ENCODE results near the gene AEBP1.
A peak's percentile ranks its signal among the peaks of the same experiment; 100 is the strongest.

Gene AEBP1

GRCh38 chr7:44131173-44132029, 27.3 kb downstream of the AEBP1 start:
- Histone ChIP-seq H3K79me1 (ENCODE audit: low read length) (no peaks in the 10 kb centered on the region), H2AK5ac (ENCODE audit: low read length) (no peak overlapping the region), H3K4me2 (ENCODE audit: low read length) (no peak overlapping the region), H3K23ac (ENCODE audit: low read length) (no peak overlapping the region), H3K18ac (ENCODE audit: low read length) (no peak overlapping the region), H3K4me1 (ENCODE audit: control insufficient read depth, low read depth, low read length) (peaks cover 11% of the 10 kb centered on the region), H4K8ac (ENCODE audit: low read depth, low read length) (no peak overlapping the region), H3K4me3 (ENCODE audit: low read length) (no peak overlapping the region), H3K56ac (ENCODE audit: low read length) (peak overlapping the region; percentile 34), H2BK15ac (replicated peaks; ENCODE audit: low read depth) (no peak overlapping the region), H4K5ac (ENCODE audit: low read length) (no peak overlapping the region), H2BK120ac (ENCODE audit: low read depth, low read length) (no peak overlapping the region), H3K9ac (ENCODE audit: low read length) (no peak overlapping the region), H3K79me2 (ENCODE audit: control insufficient read depth, insufficient read depth, low read length) (no peaks in the 10 kb centered on the region), H3K27me3 (ENCODE audit: insufficient read depth, low read length, poor library complexity) (no peaks in the 10 kb centered on the region), H3K36me3 (ENCODE audit: control insufficient read depth, insufficient read depth, low read length) (no peaks in the 10 kb centered on the region), H3K27ac (ENCODE audit: low read depth, low read length) (no peak overlapping the region), H2BK5ac (ENCODE audit: low read length) (no peak overlapping the region), H3K4ac (ENCODE audit: low read depth, low read length) (no peak overlapping the region)
- DNase-seq = peak; percentile 83
- WGBS (ENCODE audit: extremely low coverage, insufficient coverage, low lambda C conversion rate) = no CpG with 5 or more reads among the region's 12 CpGs

- Histone ChIP-seq H3K79me2 (ENCODE audit: control insufficient read depth, insufficient read depth, low read length) (no peaks in the 10 kb centered on the region), H3K9ac (ENCODE audit: low read length) (no peak overlapping the region), H3K4me3 (ENCODE audit: low read length) (no peak overlapping the region), H3K18ac (ENCODE audit: low read length) (no peak overlapping the region), H2BK15ac (replicated peaks; ENCODE audit: low read depth) (no peak overlapping the region), H3K56ac (ENCODE audit: low read length) (peak overlapping the region; percentile 34), H3K79me1 (ENCODE audit: low read length) (no peaks in the 10 kb centered on the region), H4K5ac (ENCODE audit: low read length) (no peak overlapping the region), H3K4ac (ENCODE audit: low read depth, low read length) (no peak overlapping the region), H3K23ac (ENCODE audit: low read length) (no peak overlapping the region), H3K36me3 (ENCODE audit: control insufficient read depth, insufficient read depth, low read length) (no peaks in the 10 kb centered on the region), H3K4me2 (ENCODE audit: low read length) (no peak overlapping the region), H2BK5ac (ENCODE audit: low read length) (no peak overlapping the region), H4K8ac (ENCODE audit: low read depth, low read length) (no peak overlapping the region), H2AK5ac (ENCODE audit: low read length) (no peak overlapping the region), H3K4me1 (ENCODE audit: control insufficient read depth, low read depth, low read length) (peaks cover 11% of the 10 kb centered on the region), H3K27ac (ENCODE audit: low read depth, low read length) (no peak overlapping the region), H2BK120ac (ENCODE audit: low read depth, low read length) (no peak overlapping the region), H3K27me3 (ENCODE audit: insufficient read depth, low read length, poor library complexity) (no peaks in the 10 kb centered on the region)
- DNase-seq = peak; percentile 50
- WGBS (ENCODE audit: extremely low coverage, insufficient coverage, low lambda C conversion rate) = no CpG with 5 or more reads among the region's 2 CpGs
These were observed 27.9 kb downstream of the AEBP1 start for GRCh38 chr7:44132039-44132438.

GRCh38 chr7:44133295-44133694, 29.1 kb downstream of the AEBP1 start:
- H2BK120ac ChIP-seq (ENCODE audit: low read depth, low read length) = no peak overlapping the region
- no peaks in the 10 kb centered on the region for H3K79me2 ChIP-seq (ENCODE audit: control insufficient read depth, insufficient read depth, low read length)
- H3K4me3 ChIP-seq (ENCODE audit: low read length) = no peak overlapping the region
- H3K4me2 ChIP-seq (ENCODE audit: low read length) = no peak overlapping the region
- H3K23ac ChIP-seq (ENCODE audit: low read length) = no peak overlapping the region
- no peak overlapping the region for H3K4ac ChIP-seq (ENCODE audit: low read depth, low read length)
- H2AK5ac ChIP-seq (ENCODE audit: low read length) = no peak overlapping the region
- H3K79me1 ChIP-seq (ENCODE audit: low read length) = no peaks in the 10 kb centered on the region
- H4K5ac ChIP-seq (ENCODE audit: low read length) = no peak overlapping the region
- H2BK15ac ChIP-seq (replicated peaks; ENCODE audit: low read depth) = no peak overlapping the region
- no CpG with 5 or more reads among the region's 3 CpGs for WGBS (ENCODE audit: extremely low coverage, insufficient coverage, low lambda C conversion rate)
- H3K36me3 ChIP-seq (ENCODE audit: control insufficient read depth, insufficient read depth, low read length) = no peaks in the 10 kb centered on the region
- H3K56ac ChIP-seq (ENCODE audit: low read length) = no peak overlapping the region
- H3K27me3 ChIP-seq (ENCODE audit: insufficient read depth, low read length, poor library complexity) = no peaks in the 10 kb centered on the region
- H3K9ac ChIP-seq (ENCODE audit: low read length) = no peak overlapping the region
- peaks cover 11% of the 10 kb centered on the region for H3K4me1 ChIP-seq (ENCODE audit: control insufficient read depth, low read depth, low read length)
- no peak overlapping the region for H2BK5ac ChIP-seq (ENCODE audit: low read length)
- H3K18ac ChIP-seq (ENCODE audit: low read length) = no peak overlapping the region
- no peak for DNase-seq
- H4K8ac ChIP-seq (ENCODE audit: low read depth, low read length) = no peak overlapping the region
- no peak overlapping the region for H3K27ac ChIP-seq (ENCODE audit: low read depth, low read length)

- H3K4ac ChIP-seq (ENCODE audit: low read depth, low read length) = no peak overlapping the region
- no peak overlapping the region for H2BK5ac ChIP-seq (ENCODE audit: low read length)
- DNase-seq = no peak
- H2BK120ac ChIP-seq (ENCODE audit: low read depth, low read length) = no peak overlapping the region
- no peak overlapping the region for H3K27ac ChIP-seq (ENCODE audit: low read depth, low read length)
- no CpG with 5 or more reads among the region's 4 CpGs for WGBS (ENCODE audit: extremely low coverage, insufficient coverage, low lambda C conversion rate)
- no peak overlapping the region for H2AK5ac ChIP-seq (ENCODE audit: low read length)
- H3K36me3 ChIP-seq (ENCODE audit: control insufficient read depth, insufficient read depth, low read length) = no peaks in the 10 kb centered on the region
- no peaks in the 10 kb centered on the region for H3K27me3 ChIP-seq (ENCODE audit: insufficient read depth, low read length, poor library complexity)
- no peak overlapping the region for H4K5ac ChIP-seq (ENCODE audit: low read length)
- no peak overlapping the region for H3K18ac ChIP-seq (ENCODE audit: low read length)
- no peak overlapping the region for H3K9ac ChIP-seq (ENCODE audit: low read length)
- no peaks in the 10 kb centered on the region for H3K79me2 ChIP-seq (ENCODE audit: control insufficient read depth, insufficient read depth, low read length)
- no peaks in the 10 kb centered on the region for H3K79me1 ChIP-seq (ENCODE audit: low read length)
- H2BK15ac ChIP-seq (replicated peaks; ENCODE audit: low read depth) = no peak overlapping the region
- H3K4me2 ChIP-seq (ENCODE audit: low read length) = no peak overlapping the region
- no peak overlapping the region for H4K8ac ChIP-seq (ENCODE audit: low read depth, low read length)
- no peak overlapping the region for H3K4me3 ChIP-seq (ENCODE audit: low read length)
- H3K4me1 ChIP-seq (ENCODE audit: control insufficient read depth, low read depth, low read length) = peaks cover 11% of the 10 kb centered on the region
- no peak overlapping the region for H3K56ac ChIP-seq (ENCODE audit: low read length)
- H3K23ac ChIP-seq (ENCODE audit: low read length) = no peak overlapping the region
These were observed 30.9 kb downstream of the AEBP1 start for GRCh38 chr7:44134943-44135628.

- Histone ChIP-seq H4K5ac (ENCODE audit: low read length) (no peak overlapping the region), H3K4ac (ENCODE audit: low read depth, low read length) (no peak overlapping the region), H3K79me2 (ENCODE audit: control insufficient read depth, insufficient read depth, low read length) (no peaks in the 10 kb centered on the region), H3K4me3 (ENCODE audit: low read length) (no peak overlapping the region), H2BK120ac (ENCODE audit: low read depth, low read length) (no peak overlapping the region), H3K27me3 (ENCODE audit: insufficient read depth, low read length, poor library complexity) (no peaks in the 10 kb centered on the region), H3K18ac (ENCODE audit: low read length) (no peak overlapping the region), H3K27ac (ENCODE audit: low read depth, low read length) (no peak overlapping the region), H2AK5ac (ENCODE audit: low read length) (no peak overlapping the region), H3K4me1 (ENCODE audit: control insufficient read depth, low read depth, low read length) (peaks cover 13% of the 10 kb centered on the region), H2BK15ac (replicated peaks; ENCODE audit: low read depth) (no peak overlapping the region), H3K4me2 (ENCODE audit: low read length) (no peak overlapping the region), H3K36me3 (ENCODE audit: control insufficient read depth, insufficient read depth, low read length) (no peaks in the 10 kb centered on the region), H3K23ac (ENCODE audit: low read length) (no peak overlapping the region), H4K8ac (ENCODE audit: low read depth, low read length) (no peak overlapping the region), H3K79me1 (ENCODE audit: low read length) (no peaks in the 10 kb centered on the region), H3K56ac (ENCODE audit: low read length) (no peak overlapping the region), H2BK5ac (ENCODE audit: low read length) (no peak overlapping the region), H3K9ac (ENCODE audit: low read length) (no peak overlapping the region)
- WGBS (ENCODE audit: extremely low coverage, insufficient coverage, low lambda C conversion rate) = no CpG with 5 or more reads among the region's 5 CpGs
- DNase-seq = no peak
These were observed 32.6 kb downstream of the AEBP1 start for GRCh38 chr7:44136731-44137130.

Data from mesendoderm (in vitro differentiated cells).